CD14-positive monocyte (primary cell): ENCODE data around the gene HOMEZ. TPM values are rescaled to one million over a fixed set of nuclear protein-coding genes. Genes with fewer than 3 reads are reported as not detected.
A peak's percentile ranks its signal among the peaks of the same experiment; 100 is the strongest.

ENCODE experiments used
- DNase-seq, 3 donors: peaks; one replicate each; pipeline ENCODE4 v3.0.0-alpha.2; 2011 to 2022
- H2AFZ ChIP-seq: 2 replicates; pipeline ENCODE4 v1.6.0; 2012; ENCODE audit warnings: mild to moderate bottlenecking, low read depth, low read length, inconsistent platforms; ENCODE audit not compliant: insufficient read depth, poor library complexity, severe bottlenecking
- H3K27ac ChIP-seq, 2 donors: 1 replicate in 1 of 2; 2 replicates in 1 of 2; pipeline ENCODE4 v1.5.1; 2012 to 2013; ENCODE audit warnings: low read length in 2 of 2, control low read depth in 1 of 2, inconsistent platforms in 1 of 2, low read depth in 1 of 2, mild to moderate bottlenecking in 1 of 2
- H3K27me3 ChIP-seq, 2 donors: one replicate each; pipeline versions ENCODE4 v1.6.0 to v1.6.1; 2011 to 2013; ENCODE audit warnings: low read length in 2 of 2; ENCODE audit not compliant: control insufficient read depth in 2 of 2, insufficient read depth in 2 of 2
- H3K36me3 ChIP-seq, 2 donors: replicated peaks in 1 of 2; 1 replicate in 1 of 2; 2 replicates in 1 of 2; pipeline versions ENCODE4 v1.5.1 to v1.6.1; 2012 to 2013; ENCODE audit warnings: low read length in 2 of 2, control low read depth in 1 of 2, inconsistent platforms in 1 of 2, mild to moderate bottlenecking in 1 of 2; ENCODE audit not compliant: insufficient read depth in 2 of 2, control insufficient read depth in 1 of 2
- H3K4me1 ChIP-seq, 2 donors: 1 replicate in 1 of 2; 2 replicates in 1 of 2; pipeline versions ENCODE4 v1.5.1 to v1.6.1; 2012 to 2013; ENCODE audit warnings: low read length in 2 of 2, control low read depth in 1 of 2, inconsistent platforms in 1 of 2, mild to moderate bottlenecking in 1 of 2, moderate library complexity in 1 of 2; ENCODE audit not compliant: insufficient read depth in 2 of 2, control insufficient read depth in 1 of 2
- H3K4me2 ChIP-seq: replicated peaks from 2 replicates; pipeline ENCODE3; 2012; ENCODE audit warnings: low read length, moderate library complexity, mild to moderate bottlenecking; ENCODE audit not compliant: poor library complexity, severe bottlenecking; ENCODE audit errors: extremely low read depth
- H3K4me3 ChIP-seq, 3 experiments: fragments of 200-600 bp in 1 of 3; sonication (generic) in 1 of 3; replicated peaks in 1 of 3; 1 replicate in 2 of 3; 2 replicates in 1 of 3; pipeline ENCODE4 v1.5.1; 2011 to 2013; ENCODE audit warnings: low read length in 3 of 3, mild to moderate bottlenecking in 3 of 3, control low read depth in 2 of 3, low read depth in 2 of 3, inconsistent platforms in 1 of 3, moderate library complexity in 1 of 3
- H3K79me2 ChIP-seq: 2 replicates; pipeline ENCODE4 v1.6.0; 2012; ENCODE audit warnings: mild to moderate bottlenecking, control low read depth, inconsistent platforms, low read length, moderate library complexity; ENCODE audit not compliant: insufficient read depth
- H3K9ac ChIP-seq: 2 replicates; pipeline ENCODE4 v1.6.0; 2017; ENCODE audit warnings: low read length, mild to moderate bottlenecking; ENCODE audit not compliant: insufficient read depth, poor library complexity, severe bottlenecking
- H3K9me3 ChIP-seq, 2 donors: replicated peaks in 1 of 2; 1 replicate in 1 of 2; 2 replicates in 1 of 2; pipeline versions ENCODE4 v1.5.1 to v1.6.1; 2012 to 2013; ENCODE audit warnings: low read length in 2 of 2, control low read depth in 1 of 2; ENCODE audit not compliant: control insufficient read depth in 1 of 2, insufficient read depth in 1 of 2
- H4K20me1 ChIP-seq: 2 replicates; pipeline ENCODE4 v1.6.0; 2012; ENCODE audit warnings: mild to moderate bottlenecking, low read length, control low read depth, moderate library complexity; ENCODE audit not compliant: insufficient read depth
- H3K27ac Mint-ChIP-seq, 7 donors: one replicate each; pipeline ENCODE4 v1.8.0; 2020; ENCODE audit warnings: mild to moderate bottlenecking in 7 of 7, mixed read lengths in 7 of 7, moderate library complexity in 6 of 7, inconsistent platforms in 2 of 7
- H3K27me3 Mint-ChIP-seq, 3 donors: one replicate each; pipeline ENCODE4 v1.8.0; 2021 to 2022; ENCODE audit warnings: low read depth in 3 of 3, mild to moderate bottlenecking in 3 of 3, mixed read lengths in 3 of 3, moderate library complexity in 3 of 3, inconsistent platforms in 1 of 3
- H3K36me3 Mint-ChIP-seq, 2 donors: one replicate each; pipeline ENCODE4 v1.8.0; 2020; ENCODE audit warnings: mixed read lengths in 2 of 2, inconsistent platforms in 1 of 2, mild to moderate bottlenecking in 1 of 2
- H3K4me1 Mint-ChIP-seq: one replicate; pipeline ENCODE4 v1.8.0; 2020; ENCODE audit warnings: mild to moderate bottlenecking, mixed read lengths
- H3K4me3 Mint-ChIP-seq, 2 donors: one replicate each; pipeline ENCODE4 v1.8.0; 2020; ENCODE audit warnings: mild to moderate bottlenecking in 2 of 2, mixed read lengths in 2 of 2, moderate library complexity in 1 of 2
- H3K9me3 Mint-ChIP-seq, 7 donors: one replicate each; pipeline ENCODE4 v1.8.0; 2020 to 2022; ENCODE audit warnings: mixed read lengths in 7 of 7, mild to moderate bottlenecking in 6 of 7, moderate library complexity in 6 of 7, inconsistent platforms in 2 of 7
- WGBS: methylation state at CpG from one replicate; pipeline ENCODE4 v1.1.5; 2013; ENCODE audit warnings: missing lambda C conversion rate; ENCODE audit not compliant: insufficient coverage; 5-methylcytosine and 5-hydroxymethylcytosine counted together
- intact Hi-C, 2 donors: fragments of 100-400 bp; cut with micrococcal nuclease; formaldehyde crosslinking; loops; one replicate each; pipeline versions ENCODE4 v1.15.0 to v1.15.1; 2023
- polyA plus RNA-seq, 3 donors: library from polyadenylated mRNA; depleted of rRNA in 1 of 3; unstranded in 2 of 3; stranded (reverse) in 1 of 3; fragments of 300-500 nt in 2 of 3; fragments of >200 nt in 1 of 3; fragmentation: Illumina TruSeq in 2 of 3; gene quantifications; 1 replicate in 2 of 3; 2 replicates in 1 of 3; pipeline ENCODE4 v1.2.3, GENCODE V29; 2012 to 2021
- TF ChIP-seq, protein P1 (sequence below): fragments of 200-600 bp; IDR thresholded peaks from one replicate; pipeline ENCODE4 v1.8.0; 2022; ENCODE audit warnings: antibody characterized with exemption, mild to moderate bottlenecking

HOMEZ gene
- polyA plus RNA-seq, 3 donors, result 3.5 to 5.4 (median 4.1) TPM

GRCh38 chr14:23306412-23307145 lies 20.6 kb upstream of the HOMEZ start, which contains the start of gene BCL2L2:
BCL2L2 (plus strand) TSS chr14:23306833; CDS start chr14:23307768, 935 bp downstream.
- Histone ChIP-seq H3K4me3 (peak within 1 kb of the TSS; percentile 39 to 92 (median 90)), H3K9me3 (no peaks in the 10 kb centered on the region), H3K4me1 (peaks cover 31 to 54% of the 10 kb centered on the region in 2 donors), H3K27ac (peak within 1 kb of the TSS; percentile 76 to 89), H3K27me3 (no peaks in the 10 kb centered on the region), H2AFZ (peak within 1 kb of the TSS; percentile 98), H3K79me2 (peaks cover 50% of the 10 kb centered on the region), H4K20me1 (no peaks in the 10 kb centered on the region), H3K36me3 (peaks cover 21 to 36% of the 10 kb centered on the region in 2 donors), H3K9ac (peak within 1 kb of the TSS; percentile 80), H3K4me2 (peak within 1 kb of the TSS; percentile 89)
- DNase-seq, result peak; percentile 57 to 70 (median 65)
- intact Hi-C loops, result loop anchor here (2.0 to 10.0 kb wide), 2 partner anchors 14 to 722 kb away; partner anchors contain the start of genes DAD1 (in 1 of the 2) and PABPN1 (in 1 of the 2)
- 0% methylated on average over 14 of the region's 24 CpGs for WGBS
- H3K9me3 Mint-ChIP-seq, result no peaks in the 10 kb centered on the region
- TF ChIP-seq, protein P1, sequence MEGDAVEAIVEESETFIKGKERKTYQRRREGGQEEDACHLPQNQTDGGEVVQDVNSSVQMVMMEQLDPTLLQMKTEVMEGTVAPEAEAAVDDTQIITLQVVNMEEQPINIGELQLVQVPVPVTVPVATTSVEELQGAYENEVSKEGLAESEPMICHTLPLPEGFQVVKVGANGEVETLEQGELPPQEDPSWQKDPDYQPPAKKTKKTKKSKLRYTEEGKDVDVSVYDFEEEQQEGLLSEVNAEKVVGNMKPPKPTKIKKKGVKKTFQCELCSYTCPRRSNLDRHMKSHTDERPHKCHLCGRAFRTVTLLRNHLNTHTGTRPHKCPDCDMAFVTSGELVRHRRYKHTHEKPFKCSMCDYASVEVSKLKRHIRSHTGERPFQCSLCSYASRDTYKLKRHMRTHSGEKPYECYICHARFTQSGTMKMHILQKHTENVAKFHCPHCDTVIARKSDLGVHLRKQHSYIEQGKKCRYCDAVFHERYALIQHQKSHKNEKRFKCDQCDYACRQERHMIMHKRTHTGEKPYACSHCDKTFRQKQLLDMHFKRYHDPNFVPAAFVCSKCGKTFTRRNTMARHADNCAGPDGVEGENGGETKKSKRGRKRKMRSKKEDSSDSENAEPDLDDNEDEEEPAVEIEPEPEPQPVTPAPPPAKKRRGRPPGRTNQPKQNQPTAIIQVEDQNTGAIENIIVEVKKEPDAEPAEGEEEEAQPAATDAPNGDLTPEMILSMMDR, result no peak
- peaks cover 14 to 26% of the 10 kb centered on the region in 2 donors for H3K36me3 Mint-ChIP-seq
- H3K4me1 Mint-ChIP-seq, result peaks cover 49% of the 10 kb centered on the region
- no peaks in the 10 kb centered on the region for H3K27me3 Mint-ChIP-seq
- H3K27ac Mint-ChIP-seq, result peak within 1 kb of the TSS; percentile 76 to 92 (median 89)
- H3K4me3 Mint-ChIP-seq, result peak within 1 kb of the TSS; percentile 82 to 92

- Histone ChIP-seq H2AFZ (peak within 1 kb of the TSS; percentile 100), H3K27ac (peak within 1 kb of the TSS; percentile 86 to 93), H3K79me2 (peaks cover 40% of the 10 kb centered on the region), H3K27me3 (no peaks in the 10 kb centered on the region), H3K36me3 (peaks cover 7 to 17% of the 10 kb centered on the region in 2 donors), H4K20me1 (no peaks in the 10 kb centered on the region), H3K4me3 (peak within 1 kb of the TSS; percentile 36 to 90 (median 58)), H3K4me1 (peaks cover 41 to 62% of the 10 kb centered on the region in 2 donors), H3K9me3 (no peaks in the 10 kb centered on the region), H3K4me2 (peak within 1 kb of the TSS; percentile 100), H3K9ac (peak within 1 kb of the TSS; percentile 91)
- H3K4me1 Mint-ChIP-seq, result peaks cover 44% of the 10 kb centered on the region
- peaks cover 10 to 19% of the 10 kb centered on the region in 2 donors for H3K36me3 Mint-ChIP-seq
- peak; percentile 20 to 41 (median 27) for DNase-seq
- peak within 1 kb of the TSS; percentile 93 to 97 (median 94) for H3K27ac Mint-ChIP-seq
- H3K9me3 Mint-ChIP-seq, result peaks cover 0 to 2% (median 0%) of the 10 kb centered on the region in 7 donors
- H3K4me3 Mint-ChIP-seq, result peak within 1 kb of the TSS; percentile 96 to 99
- H3K27me3 Mint-ChIP-seq, result no peaks in the 10 kb centered on the region
- TF ChIP-seq, protein P1, result no peak
- intact Hi-C loops, result loop anchor here in 1 of 2 donors (10.0 kb wide), 1 partner anchor 718 kb away; the partner anchor contains the start of gene DAD1
- under 1% methylated on average over 66 of the region's 81 CpGs for WGBS
Observed at GRCh38 chr14:23302290-23303225, 16.6 kb upstream of the HOMEZ start, which contains the start of gene PPP1R3E. PPP1R3E (minus strand) TSS chr14:23302859; CDS start chr14:23302576, 283 bp downstream.
